Measurements from ENCODE around the gene ERC2.

ERC2 gene

DNA sequence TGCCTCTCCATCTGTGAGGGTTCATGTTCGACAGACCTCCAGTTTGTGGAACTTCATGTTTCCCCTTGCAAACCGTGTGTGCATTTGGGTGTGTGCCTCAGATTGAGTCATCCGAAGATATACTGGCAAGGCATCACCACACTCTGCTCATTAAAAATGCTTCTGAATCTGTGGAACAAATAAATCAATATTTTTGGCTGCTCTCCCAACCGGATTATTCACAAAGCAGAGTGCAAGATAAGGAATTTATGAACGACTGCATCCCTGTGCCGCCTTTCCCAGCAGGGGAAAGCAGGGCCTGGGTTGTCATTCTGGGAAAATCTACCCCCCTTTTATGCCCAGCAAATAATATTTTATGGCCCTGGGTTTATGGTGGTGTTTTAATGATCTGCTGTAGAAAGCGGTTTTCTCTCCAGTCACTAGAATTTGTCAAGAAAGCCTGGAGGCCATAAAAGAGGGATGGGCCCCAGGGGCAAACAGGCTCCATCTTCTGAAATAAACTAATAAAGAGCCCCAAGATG, 976.9 kb downstream of the ERC2 start (continued):
- TF ChIP-seq, protein P1, sequence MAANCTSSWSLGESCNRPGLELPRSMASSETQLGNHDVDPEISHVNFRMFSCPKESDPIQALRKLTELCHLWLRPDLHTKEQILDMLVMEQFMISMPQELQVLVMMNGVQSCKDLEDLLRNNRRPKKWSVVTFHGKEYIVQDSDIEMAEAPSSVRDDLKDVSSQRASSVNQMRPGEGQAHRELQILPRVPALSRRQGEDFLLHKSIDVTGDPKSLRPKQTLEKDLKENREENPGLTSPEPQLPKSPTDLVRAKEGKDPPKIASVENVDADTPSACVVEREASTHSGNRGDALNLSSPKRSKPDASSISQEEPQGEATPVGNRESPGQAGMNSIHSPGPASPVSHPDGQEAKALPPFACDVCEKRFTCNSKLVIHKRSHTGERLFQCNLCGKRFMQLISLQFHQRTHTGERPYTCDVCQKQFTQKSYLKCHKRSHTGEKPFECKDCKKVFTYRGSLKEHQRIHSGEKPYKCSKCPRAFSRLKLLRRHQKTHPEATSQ (tag by site-specific recombination; IDR thresholded peaks at IDR 0.05) = no peak
- TF ChIP-seq ZNF175 (tag by site-specific recombination; IDR thresholded peaks at IDR 0.05) (no peak), ZNF214 (tag by site-specific recombination; IDR thresholded peaks at IDR 0.05; ENCODE audit: borderline replicate concordance) (no peak), HOXC10 (CRISPR knock-in tag; IDR thresholded peaks at IDR 0.05) (no peak), WT1 (tag by site-specific recombination; IDR thresholded peaks at IDR 0.05) (0 out of 2 replicates have a peak, but pooled peaks have one; percentile 58), BCL11B (tag by site-specific recombination; IDR thresholded peaks at IDR 0.05; ENCODE audit: low read depth) (peak; percentile 60; the same call in 1 of the 2 replicates), KLF8 (tag by site-specific recombination; IDR thresholded peaks at IDR 0.05) (no peak; the same call in 1 of the 2 replicates), ZEB2 (tag by site-specific recombination; IDR thresholded peaks at IDR 0.05) (peak; percentile 93), ZBTB48 (tag by site-specific recombination; IDR thresholded peaks at IDR 0.05) (no peak; the same call in 1 of the 2 replicates), ZNF423 (tag by site-specific recombination; IDR thresholded peaks at IDR 0.05) (peak; percentile 23; the same call in 1 of the 2 replicates), ZNF146 (tag by site-specific recombination; IDR thresholded peaks at IDR 0.05) (no peak), ZNF529 (tag by site-specific recombination; IDR thresholded peaks at IDR 0.05; ENCODE audit: insufficient replicate concordance) (no peak), ZIC2 (tag by site-specific recombination; IDR thresholded peaks at IDR 0.05) (peak; percentile 71), ZNF747 (tag by site-specific recombination; IDR thresholded peaks at IDR 0.05) (no peak), ZNF549 (tag by site-specific recombination; IDR thresholded peaks at IDR 0.05) (no peak), ZNF221 (tag by site-specific recombination; IDR thresholded peaks at IDR 0.05; ENCODE audit: borderline replicate concordance) (no peak)
- TF ChIP-seq, protein P2, sequence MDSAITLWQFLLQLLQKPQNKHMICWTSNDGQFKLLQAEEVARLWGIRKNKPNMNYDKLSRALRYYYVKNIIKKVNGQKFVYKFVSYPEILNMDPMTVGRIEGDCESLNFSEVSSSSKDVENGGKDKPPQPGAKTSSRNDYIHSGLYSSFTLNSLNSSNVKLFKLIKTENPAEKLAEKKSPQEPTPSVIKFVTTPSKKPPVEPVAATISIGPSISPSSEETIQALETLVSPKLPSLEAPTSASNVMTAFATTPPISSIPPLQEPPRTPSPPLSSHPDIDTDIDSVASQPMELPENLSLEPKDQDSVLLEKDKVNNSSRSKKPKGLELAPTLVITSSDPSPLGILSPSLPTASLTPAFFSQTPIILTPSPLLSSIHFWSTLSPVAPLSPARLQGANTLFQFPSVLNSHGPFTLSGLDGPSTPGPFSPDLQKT (IDR thresholded peaks at IDR 0.05; ENCODE audit: borderline replicate concordance, low read depth, low read length) = no peak
- TF ChIP-seq, protein P3, sequence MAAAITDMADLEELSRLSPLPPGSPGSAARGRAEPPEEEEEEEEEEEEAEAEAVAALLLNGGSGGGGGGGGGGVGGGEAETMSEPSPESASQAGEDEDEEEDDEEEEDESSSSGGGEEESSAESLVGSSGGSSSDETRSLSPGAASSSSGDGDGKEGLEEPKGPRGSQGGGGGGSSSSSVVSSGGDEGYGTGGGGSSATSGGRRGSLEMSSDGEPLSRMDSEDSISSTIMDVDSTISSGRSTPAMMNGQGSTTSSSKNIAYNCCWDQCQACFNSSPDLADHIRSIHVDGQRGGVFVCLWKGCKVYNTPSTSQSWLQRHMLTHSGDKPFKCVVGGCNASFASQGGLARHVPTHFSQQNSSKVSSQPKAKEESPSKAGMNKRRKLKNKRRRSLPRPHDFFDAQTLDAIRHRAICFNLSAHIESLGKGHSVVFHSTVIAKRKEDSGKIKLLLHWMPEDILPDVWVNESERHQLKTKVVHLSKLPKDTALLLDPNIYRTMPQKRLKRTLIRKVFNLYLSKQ (tag by site-specific recombination; IDR thresholded peaks at IDR 0.05; ENCODE audit: borderline replicate concordance) = no peak
- TF ChIP-seq, protein P4, sequence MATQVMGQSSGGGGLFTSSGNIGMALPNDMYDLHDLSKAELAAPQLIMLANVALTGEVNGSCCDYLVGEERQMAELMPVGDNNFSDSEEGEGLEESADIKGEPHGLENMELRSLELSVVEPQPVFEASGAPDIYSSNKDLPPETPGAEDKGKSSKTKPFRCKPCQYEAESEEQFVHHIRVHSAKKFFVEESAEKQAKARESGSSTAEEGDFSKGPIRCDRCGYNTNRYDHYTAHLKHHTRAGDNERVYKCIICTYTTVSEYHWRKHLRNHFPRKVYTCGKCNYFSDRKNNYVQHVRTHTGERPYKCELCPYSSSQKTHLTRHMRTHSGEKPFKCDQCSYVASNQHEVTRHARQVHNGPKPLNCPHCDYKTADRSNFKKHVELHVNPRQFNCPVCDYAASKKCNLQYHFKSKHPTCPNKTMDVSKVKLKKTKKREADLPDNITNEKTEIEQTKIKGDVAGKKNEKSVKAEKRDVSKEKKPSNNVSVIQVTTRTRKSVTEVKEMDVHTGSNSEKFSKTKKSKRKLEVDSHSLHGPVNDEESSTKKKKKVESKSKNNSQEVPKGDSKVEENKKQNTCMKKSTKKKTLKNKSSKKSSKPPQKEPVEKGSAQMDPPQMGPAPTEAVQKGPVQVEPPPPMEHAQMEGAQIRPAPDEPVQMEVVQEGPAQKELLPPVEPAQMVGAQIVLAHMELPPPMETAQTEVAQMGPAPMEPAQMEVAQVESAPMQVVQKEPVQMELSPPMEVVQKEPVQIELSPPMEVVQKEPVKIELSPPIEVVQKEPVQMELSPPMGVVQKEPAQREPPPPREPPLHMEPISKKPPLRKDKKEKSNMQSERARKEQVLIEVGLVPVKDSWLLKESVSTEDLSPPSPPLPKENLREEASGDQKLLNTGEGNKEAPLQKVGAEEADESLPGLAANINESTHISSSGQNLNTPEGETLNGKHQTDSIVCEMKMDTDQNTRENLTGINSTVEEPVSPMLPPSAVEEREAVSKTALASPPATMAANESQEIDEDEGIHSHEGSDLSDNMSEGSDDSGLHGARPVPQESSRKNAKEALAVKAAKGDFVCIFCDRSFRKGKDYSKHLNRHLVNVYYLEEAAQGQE (tag by site-specific recombination; IDR thresholded peaks at IDR 0.05) = no peak
- TF ChIP-seq, protein P5, sequence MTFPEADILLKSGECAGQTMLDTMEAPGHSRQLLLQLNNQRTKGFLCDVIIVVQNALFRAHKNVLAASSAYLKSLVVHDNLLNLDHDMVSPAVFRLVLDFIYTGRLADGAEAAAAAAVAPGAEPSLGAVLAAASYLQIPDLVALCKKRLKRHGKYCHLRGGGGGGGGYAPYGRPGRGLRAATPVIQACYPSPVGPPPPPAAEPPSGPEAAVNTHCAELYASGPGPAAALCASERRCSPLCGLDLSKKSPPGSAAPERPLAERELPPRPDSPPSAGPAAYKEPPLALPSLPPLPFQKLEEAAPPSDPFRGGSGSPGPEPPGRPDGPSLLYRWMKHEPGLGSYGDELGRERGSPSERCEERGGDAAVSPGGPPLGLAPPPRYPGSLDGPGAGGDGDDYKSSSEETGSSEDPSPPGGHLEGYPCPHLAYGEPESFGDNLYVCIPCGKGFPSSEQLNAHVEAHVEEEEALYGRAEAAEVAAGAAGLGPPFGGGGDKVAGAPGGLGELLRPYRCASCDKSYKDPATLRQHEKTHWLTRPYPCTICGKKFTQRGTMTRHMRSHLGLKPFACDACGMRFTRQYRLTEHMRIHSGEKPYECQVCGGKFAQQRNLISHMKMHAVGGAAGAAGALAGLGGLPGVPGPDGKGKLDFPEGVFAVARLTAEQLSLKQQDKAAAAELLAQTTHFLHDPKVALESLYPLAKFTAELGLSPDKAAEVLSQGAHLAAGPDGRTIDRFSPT (tag by site-specific recombination; IDR thresholded peaks at IDR 0.05) = no peak
- TF ChIP-seq, protein P6, sequence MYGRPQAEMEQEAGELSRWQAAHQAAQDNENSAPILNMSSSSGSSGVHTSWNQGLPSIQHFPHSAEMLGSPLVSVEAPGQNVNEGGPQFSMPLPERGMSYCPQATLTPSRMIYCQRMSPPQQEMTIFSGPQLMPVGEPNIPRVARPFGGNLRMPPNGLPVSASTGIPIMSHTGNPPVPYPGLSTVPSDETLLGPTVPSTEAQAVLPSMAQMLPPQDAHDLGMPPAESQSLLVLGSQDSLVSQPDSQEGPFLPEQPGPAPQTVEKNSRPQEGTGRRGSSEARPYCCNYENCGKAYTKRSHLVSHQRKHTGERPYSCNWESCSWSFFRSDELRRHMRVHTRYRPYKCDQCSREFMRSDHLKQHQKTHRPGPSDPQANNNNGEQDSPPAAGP (tag by site-specific recombination; IDR thresholded peaks at IDR 0.05) = peak; percentile 78
- TF ChIP-seq, protein P7, sequence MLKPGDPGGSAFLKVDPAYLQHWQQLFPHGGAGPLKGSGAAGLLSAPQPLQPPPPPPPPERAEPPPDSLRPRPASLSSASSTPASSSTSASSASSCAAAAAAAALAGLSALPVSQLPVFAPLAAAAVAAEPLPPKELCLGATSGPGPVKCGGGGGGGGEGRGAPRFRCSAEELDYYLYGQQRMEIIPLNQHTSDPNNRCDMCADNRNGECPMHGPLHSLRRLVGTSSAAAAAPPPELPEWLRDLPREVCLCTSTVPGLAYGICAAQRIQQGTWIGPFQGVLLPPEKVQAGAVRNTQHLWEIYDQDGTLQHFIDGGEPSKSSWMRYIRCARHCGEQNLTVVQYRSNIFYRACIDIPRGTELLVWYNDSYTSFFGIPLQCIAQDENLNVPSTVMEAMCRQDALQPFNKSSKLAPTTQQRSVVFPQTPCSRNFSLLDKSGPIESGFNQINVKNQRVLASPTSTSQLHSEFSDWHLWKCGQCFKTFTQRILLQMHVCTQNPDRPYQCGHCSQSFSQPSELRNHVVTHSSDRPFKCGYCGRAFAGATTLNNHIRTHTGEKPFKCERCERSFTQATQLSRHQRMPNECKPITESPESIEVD (tag by site-specific recombination; IDR thresholded peaks at IDR 0.05) = peak; percentile 98
- TF ChIP-seq, protein P8, sequence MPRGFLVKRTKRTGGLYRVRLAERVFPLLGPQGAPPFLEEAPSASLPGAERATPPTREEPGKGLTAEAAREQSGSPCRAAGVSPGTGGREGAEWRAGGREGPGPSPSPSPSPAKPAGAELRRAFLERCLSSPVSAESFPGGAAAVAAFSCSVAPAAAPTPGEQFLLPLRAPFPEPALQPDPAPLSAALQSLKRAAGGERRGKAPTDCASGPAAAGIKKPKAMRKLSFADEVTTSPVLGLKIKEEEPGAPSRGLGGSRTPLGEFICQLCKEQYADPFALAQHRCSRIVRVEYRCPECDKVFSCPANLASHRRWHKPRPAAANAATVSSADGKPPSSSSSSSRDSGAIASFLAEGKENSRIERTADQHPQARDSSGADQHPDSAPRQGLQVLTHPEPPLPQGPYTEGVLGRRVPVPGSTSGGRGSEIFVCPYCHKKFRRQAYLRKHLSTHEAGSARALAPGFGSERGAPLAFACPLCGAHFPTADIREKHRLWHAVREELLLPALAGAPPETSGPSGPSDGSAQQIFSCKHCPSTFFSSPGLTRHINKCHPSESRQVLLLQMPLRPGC (tag by site-specific recombination; IDR thresholded peaks at IDR 0.05) = no peak

All from HEK293 (cell line).